NOMO-1 (cell line): ENCODE results near the gene STK4.

Source experiments
- DNase-seq, 2 experiments: peaks; one replicate each; lab custom pipeline; 2025; ENCODE audit not compliant: unreplicated experiment in 2 of 2; lab: John Stamatoyannopoulos, UW

The STK4 gene

DNA sequence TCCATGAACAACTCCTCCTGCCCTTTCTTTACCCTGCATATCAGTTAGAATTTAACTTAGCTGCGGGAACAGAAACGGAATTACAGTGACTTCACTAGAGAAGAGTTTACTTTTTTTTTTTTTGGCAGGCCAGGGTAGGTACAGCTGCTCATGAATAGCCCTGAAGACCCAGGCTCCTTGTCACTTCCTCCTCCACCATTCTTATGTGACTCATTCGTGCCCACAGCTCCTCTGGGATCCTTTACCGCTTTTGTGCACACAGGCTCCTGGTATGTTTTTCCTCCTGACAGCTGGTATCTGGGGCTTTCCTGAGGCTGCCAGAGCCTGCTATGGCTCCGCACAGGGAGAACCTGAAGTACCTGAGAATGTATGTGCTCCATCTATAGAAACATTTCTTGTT lies 138.5 kb downstream of the STK4 start:
- DNase-seq = peak in 1 of 2 experiments; percentile 24

DNA sequence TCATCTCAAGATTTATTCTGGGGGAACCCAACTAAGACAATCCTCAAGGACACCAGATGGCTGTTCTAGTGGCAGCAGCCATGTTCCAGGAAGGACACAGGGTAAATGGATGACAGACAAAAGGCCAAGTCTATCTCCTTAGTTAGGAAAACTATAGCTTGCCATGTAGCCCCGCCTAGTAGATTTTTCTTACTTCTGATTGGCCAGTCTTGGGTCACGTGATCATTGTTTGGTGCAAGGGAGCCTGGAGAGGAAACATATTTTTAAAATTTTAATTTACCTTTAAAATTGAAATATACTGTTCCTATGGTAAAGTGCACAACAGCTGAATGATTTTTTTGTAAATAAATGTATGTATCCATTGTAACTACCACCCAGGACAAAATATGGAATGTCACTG lies 139.0 kb downstream of the STK4 start:
- no peak for DNase-seq

DNA sequence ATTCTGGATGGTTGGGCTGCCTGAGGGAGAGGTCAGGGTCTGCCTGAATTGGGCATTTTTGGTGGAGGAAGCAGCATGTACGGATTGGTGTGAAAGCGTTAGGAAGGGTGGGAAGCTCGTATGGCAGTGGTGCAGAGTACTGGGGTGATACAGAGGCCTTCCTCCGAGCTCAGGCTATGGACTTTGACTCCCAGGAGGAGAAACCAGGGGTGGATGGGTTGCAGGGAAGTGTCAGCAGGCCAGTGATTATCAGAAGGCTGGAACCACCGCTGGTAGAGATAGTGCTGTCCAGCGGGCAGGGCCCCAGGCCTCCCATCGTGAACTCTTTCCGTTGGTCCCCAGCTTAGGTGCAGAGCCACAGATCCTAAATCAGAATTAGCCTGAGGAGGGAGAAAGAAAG lies 143.3 kb downstream of the STK4 start:
- DNase-seq = no peak

DNA sequence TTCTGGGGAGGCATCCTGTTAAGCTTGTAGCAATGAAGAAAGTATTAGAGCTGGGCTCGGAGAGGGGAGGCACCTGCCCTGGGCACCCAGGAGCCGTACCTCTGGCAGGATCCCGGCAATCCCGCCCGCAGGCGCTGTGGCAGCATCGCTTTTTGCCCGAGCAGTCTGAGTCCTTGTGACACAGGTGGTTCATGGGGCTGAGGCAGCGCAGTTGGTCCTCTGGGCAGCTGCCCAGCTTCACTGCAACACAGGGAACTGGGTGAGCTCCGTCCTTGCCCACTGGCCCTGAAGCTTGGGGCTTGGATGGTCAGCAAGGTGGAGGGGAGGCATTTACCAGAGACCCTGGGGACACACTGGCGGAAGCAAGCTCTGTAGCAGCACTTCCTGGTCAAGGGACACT lies 144.0 kb downstream of the STK4 start:
- no peak for DNase-seq

DNA sequence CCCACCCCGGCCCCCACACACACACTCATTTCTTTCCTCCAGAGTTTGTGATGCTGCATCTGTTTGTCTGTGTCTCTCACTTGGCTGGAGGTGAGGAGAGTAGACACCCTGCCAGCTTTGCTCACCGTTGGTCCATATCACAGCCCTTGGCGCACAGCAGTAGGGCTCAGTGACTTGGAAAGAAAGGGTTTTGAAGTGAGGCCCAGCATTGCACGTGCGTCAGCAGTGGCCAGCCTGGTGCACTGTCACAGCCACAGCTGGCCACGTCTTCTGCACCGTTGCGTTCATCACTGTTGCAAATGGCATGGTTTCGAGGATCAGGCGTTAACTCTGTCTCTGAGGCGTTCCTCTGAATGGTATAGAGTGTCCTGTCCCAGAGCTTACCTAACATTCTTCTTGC lies 145.0 kb downstream of the STK4 start:
- DNase-seq = no peak

DNA sequence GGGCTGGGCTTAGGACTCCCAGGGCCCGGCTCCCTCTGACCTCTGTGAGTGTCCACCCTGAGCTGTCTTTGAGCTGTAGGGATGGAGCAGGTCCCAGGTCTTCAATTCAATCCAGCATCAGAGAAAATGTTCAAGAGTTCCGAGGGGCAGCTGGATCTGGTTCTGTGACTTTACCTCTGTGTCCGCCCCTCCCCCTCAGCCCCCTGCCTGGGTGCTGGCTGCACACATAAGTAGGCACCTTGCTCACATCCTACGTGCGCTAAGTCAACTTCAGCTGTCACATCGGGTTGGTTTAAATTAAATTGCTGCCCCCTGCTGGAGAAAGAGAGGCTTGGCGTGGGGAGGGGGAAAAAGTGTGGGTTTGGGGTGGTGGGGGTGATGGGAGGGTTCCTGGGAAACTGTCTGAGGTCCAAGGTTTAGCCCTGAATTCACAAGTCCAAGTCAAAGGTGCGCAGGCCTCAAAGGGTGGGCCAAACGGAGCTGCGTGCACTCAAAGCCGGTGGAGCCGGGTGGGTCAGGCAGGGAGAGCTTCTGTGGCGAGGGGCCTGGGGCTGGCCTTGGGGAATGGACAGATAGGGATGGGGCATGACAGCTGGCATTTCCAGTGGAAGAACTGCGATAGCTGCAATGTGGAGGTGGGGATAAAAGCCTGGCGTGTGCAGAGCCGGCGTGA lies 145.6 kb downstream of the STK4 start:
- peak in 1 of 2 experiments; percentile 9 for DNase-seq

DNA sequence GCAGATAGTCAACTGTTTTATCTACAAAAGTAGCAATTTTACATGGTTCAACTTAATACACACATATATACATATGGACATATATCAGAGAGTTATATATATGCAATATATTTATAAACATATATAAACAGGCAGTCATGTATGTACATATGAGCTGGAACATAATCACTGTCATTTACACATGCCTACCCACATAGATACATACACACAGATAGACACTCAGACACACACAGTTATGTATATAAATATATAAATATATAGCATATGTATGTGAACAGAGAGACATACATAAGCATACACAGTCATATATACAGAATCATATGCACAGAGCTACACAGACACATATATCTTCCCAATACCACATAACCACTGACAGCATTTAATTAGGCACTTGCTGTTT lies 146.4 kb downstream of the STK4 start:
- no peak for DNase-seq

DNA sequence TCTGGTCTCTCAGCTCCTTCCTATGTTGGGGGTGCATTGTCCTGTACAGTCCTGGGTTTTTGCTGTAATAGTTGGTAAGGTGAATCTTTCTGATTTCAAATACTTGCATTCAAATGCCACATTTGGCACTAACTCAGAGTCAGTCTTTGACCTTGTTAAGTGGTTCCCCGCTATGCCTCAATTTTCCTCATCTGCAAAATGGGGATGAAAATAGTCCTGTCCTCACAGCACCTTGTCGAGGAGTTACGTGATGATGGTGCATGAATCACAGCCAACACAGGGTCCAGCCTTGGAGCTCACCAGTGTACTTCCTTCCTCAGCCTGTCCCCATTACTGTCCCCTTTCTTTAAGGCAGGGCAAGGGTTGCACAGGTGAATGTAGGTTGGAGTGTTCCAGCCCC lies 147.6 kb downstream of the STK4 start:
- no peak for DNase-seq

DNA sequence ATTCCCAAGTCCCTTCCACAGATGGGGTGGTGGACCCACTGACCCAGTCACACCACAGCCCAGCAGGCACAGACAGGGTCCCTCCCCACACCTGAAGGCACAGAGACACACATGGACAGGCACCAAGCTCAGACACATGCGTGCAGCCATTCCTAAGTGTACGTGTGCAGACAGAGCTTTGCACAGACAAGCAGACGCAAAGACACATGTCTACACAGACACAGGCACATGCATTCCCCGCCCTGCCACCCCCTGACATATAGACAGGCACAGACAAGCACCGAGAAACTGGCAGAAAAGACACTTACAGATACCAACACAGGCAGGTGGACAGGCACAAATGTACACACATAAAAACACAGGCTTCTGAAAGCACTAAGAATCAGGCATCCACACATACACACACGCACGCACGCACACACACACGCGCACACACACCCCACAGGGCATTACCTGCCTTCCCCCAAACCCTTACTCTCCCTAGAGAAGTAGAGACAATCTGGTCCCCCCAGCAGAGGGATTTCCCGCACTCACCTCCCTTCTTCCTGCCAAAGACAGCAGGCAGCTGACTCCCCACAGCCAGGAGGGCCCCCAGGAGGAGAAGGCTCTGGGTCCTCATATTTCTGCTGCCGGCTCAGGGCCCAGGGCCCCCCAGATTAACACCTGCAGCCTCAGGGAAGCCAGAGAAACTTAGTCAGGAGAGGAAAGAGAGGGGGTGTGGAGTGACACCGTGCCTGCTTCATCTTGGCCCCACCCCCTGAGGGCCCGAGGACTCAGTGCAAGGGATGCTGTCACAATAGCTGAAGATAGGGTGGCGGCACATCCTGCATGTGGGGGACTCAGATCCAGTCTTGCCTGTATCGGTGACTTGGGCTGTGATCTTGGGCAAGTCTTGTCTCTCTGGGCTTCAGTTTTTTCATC lies 148.4 kb downstream of the STK4 start, which contains the start of gene WFDC5:
WFDC5 (minus strand) TSS at position 710 of the 921 bp plus-strand sequence; CDS start at position 619, 91 bp downstream.
- no peak for DNase-seq

DNA sequence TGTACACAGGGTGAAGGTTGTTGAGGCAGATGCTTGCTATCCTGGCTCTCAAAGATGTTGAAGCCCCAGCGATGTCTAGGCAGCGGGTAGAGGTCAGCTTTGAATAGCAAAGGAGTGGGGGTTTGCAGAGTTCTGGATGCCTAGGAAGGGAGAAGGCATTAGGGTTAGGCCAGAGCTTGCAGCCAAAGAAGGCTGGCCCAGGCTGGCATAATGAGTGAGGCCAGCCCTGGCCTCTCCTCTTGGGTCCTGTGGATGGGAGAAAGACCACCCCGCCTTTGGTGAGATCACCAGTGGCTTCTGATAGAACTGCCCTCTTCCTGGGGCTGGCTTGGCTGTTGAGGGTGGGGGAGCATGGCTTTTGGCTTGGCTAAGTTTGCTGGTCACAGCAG lies 149.1 kb downstream of the STK4 start:
- DNase-seq = no peak

DNA sequence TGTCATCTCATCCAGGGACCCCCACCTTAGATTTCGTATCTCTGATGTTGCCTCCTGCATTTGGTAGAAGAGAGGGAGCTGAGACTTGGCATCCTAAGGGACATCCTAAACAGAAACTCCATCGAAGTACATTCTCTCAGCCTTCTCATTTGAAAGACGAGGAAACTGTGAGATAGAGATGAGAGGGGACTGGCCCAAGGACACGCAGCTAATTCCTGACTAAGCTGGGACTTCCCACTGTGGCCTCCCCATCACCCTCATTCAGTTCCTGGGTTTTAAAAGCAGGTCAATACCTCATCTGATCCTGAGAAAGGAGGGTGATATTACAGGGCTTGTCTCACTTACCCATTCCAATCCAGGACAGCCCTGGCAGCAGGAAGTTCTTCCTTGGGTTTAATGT lies 149.5 kb downstream of the STK4 start:
- no peak for DNase-seq

DNA sequence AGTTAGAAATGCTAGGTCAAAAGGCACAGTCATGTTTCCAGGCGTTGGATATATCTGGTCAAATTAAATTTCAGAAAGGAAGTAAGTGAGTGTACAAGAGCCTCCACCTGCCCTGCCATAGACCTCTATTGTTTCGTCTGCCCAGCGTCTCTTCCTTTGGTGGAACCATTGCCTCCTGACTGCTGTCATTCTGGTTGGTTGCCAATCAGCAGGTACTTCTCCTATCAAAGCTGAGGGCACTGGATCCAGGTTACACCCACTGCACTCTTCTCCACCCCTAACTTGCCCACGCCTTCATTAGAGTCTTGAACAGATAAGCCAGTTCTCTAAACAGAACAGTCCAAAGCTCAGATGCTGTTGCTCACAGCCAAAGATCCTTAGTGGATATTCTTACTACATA lies 151.3 kb downstream of the STK4 start:
- DNase-seq = no peak

DNA sequence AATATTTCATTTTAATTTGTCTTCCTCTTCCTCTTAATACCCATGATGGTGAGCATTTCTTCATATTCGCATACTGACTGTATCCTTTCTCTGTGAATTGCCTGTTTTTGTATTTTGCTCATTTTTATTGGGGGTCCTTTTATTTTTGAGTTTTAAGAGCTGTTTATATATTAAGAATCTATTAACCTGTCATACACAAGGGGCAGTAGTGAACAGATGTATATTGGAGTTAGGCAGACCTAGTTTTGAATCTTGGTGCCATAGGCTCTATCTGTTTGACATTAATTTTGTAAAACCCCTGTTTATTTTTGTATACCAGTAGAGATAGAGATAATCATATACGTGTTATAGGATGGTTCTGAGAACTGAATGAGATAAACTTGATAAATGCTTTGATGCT lies 151.7 kb downstream of the STK4 start:
- DNase-seq = no peak

DNA sequence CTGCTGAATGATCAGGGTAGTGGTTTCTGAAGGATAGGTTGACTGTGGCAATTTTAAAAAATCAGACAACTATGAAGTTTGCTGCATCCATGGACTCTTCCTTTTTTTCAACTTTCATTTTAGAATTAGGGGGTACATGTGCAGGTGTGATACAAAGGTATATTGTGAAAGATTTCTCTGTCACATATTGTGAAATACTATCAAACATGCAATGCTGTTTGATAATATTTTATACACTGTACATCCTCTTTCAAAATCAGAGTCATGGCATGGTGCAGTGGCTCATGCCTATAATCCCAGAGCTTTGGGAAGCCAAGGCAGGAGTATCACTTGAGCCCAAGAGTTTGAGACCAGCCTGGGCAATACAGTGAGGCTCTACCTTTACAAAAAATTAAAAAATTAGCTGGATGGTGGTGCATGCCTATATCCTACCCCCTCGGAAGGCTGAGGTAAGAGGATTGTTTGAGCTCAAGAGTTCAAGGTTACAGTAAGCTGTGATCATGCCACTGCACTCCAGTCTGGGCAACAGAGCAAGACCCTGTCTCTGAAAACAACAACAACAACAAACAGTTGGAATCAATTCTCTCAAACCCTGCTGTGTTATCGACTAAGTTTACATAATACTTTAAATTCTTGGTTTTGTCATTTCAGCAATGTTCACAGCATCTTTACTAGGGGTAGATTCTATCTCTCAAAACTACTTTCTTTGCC lies 153.4 kb downstream of the STK4 start:
- DNase-seq = no peak

DNA sequence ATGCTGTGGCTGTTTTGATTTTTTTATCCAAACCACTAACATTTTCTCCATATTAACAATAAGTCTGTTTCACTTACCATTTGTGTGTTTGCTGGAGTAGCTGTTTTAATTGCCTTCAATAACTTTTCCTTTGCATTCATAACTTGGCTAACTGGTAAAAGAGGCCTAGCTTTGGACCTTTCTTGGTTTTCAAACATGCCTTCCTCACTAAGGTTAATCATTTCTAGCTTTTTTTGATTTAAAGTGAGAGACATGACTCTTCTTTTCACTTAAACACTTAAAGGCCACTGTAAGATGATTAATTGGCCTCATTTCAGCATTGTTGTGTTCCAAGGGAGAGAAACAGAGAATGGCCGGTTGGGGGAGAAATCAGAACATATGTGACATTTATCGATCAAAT lies 155.1 kb downstream of the STK4 start:
- no peak for DNase-seq

DNA sequence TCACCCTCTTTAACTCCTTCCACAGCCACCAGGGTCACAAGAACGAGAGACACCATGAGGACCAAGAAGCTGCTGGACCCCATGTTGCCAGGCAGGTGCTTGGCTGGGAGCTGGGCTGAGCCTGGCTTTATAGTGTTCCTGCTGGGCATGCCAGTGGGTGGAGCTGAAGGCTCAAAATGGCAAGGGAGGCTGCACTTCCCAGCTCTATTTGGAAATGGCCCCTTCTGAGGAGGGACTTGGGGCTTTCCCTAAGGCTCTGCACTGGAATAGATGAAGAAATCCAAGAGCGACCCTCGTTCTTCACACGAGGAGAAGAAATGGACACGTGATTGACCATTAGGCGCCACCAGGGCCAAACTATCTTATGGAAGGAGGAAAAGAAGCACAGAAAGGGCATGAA lies 158.1 kb downstream of the STK4 start, which contains the start of gene WFDC12:
WFDC12 (minus strand) TSS at position 101 of the 400 bp plus-strand sequence; CDS start at position 83, 18 bp downstream.
- no peak for DNase-seq

DNA sequence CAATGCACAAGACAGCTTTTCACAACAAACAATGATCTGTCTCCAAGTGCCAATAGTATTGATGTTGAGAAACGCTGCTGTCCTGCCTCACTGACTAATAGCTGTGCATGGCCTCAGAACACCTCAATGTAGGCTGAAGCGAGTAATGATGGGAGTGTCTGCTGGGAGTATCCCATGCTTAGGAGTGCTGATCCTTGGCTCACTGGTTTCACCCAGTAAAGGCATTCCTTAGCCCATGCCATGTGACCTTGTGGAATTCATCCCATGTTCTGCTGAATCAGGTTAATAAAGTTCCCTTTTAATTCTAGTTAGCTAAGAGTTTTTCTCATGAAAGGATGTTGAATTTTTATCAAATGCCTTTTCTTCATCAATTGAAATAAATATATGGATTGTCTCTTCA lies 161.8 kb downstream of the STK4 start:
- DNase-seq = no peak
